Stimulated activated CD4-positive, alpha-beta T cell treated with anti-CD3 and anti-CD28 coated beads, Interleukin-1b, Interleukin-23, amount 100 ng/mL, for 1 hour (primary cell): ENCODE data around the gene HMGB4.

Experiments used
- DNase-seq, 2 donors: peaks; one replicate each; pipeline ENCODE4 v3.0.0-alpha.2; 2020; ENCODE audit warnings: low read depth in 2 of 2

The HMGB4 gene

DNA sequence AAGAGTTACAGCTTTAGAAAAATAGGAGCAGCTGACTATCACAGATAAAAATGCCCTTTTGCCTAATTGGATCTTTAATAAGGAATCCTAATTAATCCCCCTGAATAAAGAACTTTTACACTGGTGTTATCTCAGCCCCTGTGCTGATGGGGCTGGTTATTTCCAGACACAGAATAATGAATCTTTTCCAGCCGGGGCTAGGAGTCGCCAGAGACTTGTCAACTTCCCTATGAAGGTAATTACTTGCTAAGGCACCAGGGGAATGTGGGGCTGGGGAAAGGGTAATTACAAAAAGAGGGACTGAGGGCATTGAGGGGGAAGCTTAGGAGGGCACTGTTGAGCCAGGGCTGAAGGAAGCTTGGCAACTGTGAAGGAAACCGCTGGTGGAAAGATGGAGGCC, 34.5 kb downstream of the HMGB4 start:
- DNase-seq: no peak

DNA sequence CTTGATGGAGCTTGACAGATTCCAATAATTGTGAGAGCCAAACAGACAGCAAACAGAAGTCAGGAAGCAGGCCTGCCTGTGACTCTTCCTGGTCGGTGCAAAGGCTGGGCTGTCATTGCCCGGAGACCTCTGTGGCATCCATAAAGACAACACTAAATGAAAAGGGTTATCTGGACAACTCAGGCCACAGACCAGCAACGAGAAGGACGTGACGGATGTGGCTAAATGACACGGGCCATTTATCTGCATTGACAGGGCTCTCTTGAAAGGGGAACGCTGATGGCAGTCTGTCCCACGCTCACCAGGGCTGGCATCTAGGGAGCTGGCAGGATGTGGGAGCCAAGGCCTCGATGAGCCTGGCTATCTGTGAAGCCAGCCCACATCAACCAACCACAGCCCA, 35.0 kb downstream of the HMGB4 start:
- no peak for DNase-seq

DNA sequence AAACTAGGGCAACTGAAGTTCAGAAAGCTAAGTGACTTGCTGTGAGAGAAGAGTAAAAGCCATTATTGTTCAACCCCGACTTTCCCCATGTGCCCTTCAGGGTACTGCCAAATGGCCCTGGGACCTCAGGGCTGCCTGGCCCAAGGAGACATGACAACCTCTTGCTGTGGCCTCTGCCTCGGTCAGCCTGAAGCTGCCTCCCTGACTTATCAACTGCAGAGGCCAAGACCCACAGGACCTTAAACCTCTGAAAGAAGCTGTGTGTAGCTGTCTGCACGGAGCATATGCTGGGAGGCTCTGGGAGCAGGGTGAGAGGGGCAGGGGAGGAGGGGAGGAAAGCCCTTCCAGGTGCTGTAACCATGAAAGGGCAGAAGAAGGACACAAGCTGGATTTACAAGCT, 35.9 kb downstream of the HMGB4 start:
- DNase-seq: no peak

DNA sequence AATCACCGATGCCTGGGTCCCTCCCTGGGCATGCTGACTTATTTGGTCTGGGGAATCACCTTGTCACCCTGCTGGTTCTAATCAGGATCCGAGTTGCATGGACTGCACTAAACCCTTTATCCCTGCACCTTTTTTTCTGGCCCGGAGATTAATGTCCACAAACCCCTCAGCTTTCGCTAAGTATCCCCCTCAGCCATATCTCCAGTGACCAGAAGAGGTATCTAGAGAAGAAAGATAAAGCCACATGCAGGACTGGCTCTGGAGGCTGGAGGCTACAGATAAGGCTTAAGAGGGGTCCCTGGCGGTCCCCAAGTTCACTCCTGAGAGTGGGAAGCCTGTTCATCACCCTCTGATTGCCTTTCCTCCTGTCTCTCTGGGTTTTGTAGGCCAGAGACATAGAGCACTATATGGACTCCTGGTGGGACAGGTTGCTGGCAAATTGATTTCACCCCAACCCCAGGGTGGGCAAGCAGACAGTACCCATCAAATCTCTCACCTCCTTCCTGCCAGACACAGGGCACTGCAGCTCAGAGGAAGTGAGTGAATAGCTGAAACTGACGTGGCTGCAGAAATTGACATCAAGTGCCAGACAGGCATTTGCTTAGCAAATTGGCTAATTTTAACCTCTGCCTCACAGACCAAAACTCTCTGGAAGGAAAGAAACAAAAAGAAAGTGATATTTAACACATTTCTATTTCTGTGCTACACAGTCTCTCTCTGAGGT, 38.8 kb downstream of the HMGB4 start:
- DNase-seq: no peak

DNA sequence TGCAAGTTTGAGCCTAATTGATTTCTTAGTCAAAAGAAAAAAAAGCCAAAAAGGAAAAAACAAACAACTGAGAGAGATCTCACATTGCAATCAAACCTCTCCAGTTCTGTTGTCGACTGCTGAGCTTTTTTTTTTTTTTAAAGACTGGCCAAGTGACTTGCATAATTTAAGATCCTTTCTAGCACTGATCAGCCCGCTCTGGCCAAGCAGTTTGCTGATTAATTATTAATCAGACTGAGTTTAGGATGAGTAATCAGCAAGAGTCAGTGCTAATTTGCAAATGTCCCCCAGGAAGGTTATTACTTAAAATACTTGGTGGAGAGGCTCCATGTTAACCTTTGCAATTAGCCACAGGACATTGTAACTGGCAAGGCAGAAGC, 39.3 kb downstream of the HMGB4 start:
- DNase-seq: no peak

DNA sequence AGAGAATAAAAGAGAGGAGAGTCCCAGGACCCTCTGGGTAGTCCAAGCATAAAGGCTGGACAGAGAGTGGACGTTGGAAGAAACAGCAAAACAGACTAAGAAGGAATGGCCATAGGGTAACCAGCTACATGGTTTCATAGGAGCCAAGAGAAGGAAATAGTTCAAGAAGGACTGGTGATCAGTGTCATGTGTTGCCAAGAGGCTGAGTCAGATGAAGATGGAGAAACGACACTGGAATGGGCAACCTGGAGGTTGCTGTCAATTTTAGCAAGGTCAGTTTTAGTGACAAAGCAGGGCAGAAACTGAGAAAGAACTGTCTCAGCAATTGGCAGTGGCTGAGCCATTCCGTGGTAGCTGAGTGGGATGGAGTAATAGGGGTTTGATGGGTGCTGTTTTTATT, 41.4 kb downstream of the HMGB4 start:
- DNase-seq: no peak

DNA sequence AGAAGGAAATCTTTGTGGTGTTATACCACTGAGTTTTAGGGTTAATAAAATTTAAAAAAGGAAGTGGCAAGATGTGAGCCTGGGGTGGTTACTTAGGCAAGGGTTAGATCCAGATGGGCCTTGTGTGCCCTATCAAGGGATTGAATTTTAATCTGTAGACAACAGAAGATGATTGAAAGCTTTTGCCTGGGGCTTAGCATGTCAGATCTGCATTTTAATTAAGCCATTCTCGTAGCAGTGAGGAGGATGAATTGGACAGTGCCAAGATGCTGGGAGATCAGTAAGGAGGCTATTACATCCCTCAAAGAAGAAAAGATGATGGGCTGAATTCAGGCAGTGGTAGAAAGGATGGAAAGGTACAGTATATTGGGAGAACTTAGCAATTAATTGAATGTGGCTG, 42.3 kb downstream of the HMGB4 start:
- no peak for DNase-seq

DNA sequence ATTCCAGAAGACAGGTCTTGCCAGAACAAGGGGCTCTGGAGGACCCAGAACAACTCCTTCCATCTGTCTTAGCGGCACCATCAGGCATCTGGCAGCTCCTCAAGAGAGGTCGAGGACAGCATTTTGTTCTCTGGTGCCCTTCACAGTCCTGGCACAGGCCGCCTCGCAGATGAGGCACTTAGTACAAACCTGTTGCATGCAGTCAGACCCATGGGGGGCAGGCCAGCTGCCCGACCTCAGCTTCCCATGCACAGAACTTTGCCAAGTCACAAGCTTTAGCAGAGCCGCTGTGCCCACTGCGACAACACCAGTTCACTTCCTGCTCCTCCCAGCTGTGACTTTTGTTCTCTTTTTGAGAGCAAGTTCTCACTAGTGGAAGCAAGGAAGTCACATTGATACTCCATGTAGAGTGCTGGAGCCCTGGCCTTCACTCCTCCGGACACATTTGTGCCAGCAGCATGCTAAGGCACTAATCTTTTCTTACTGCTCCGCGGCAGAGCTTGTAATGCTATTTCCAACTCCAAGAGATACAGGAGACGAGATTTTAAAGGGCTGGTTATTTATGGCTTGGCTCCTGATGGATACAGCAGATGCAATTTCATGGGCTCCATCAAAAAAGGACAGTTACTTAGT, 44.6 kb downstream of the HMGB4 start:
- DNase-seq: no peak
